Measurements from ENCODE around the gene CST2. TPM values are rescaled to one million over a fixed set of nuclear protein-coding genes. Genes with fewer than 3 reads are reported as not detected.
"Not testable (repeated sequence)": the region's sequence is repeated elsewhere in the genome, so short reads cannot be mapped to it uniquely, and the experiment has no call there.

Gene CST2
- total RNA-seq, 1 experiment from 2014 or later = not detected

- H3K4me3 Mint-ChIP-seq (ENCODE audit: unreplicated experiment) = no peak overlapping the region
- TF ChIP-seq CTCF (IDR thresholded peaks at IDR 0.05; ENCODE audit: unreplicated experiment) = no peak
- no TSS peak for BruUV-seq (replicated peaks)
- CTCF ChIA-PET = interaction anchor here (0.7 kb wide), 1 partner anchor 22 kb away, joined by 3 read pairs; no protein-coding TSS in a partner anchor
- no peak overlapping the region for H3K27ac Mint-ChIP-seq (ENCODE audit: low read depth, unreplicated experiment)
- intact Hi-C loops (cut with micrococcal nuclease) = no loop called here
- H3K36me3 Mint-ChIP-seq (ENCODE audit: insufficient read depth, unreplicated experiment) = no peaks in the 10 kb centered on the region
- H3K9me3 Mint-ChIP-seq (ENCODE audit: unreplicated experiment) = peaks cover 38% of the 10 kb centered on the region
- no peaks in the 10 kb centered on the region for H3K4me1 Mint-ChIP-seq (ENCODE audit: insufficient read depth, unreplicated experiment)
- POLR2A ChIA-PET = no interaction called here
- DNase-seq (ENCODE audit: unreplicated experiment) = no peak
- H3K27me3 Mint-ChIP-seq (ENCODE audit: insufficient read depth, unreplicated experiment) = no peaks in the 10 kb centered on the region
Observed at GRCh38 chr20:23867152-23867776, 40.7 kb upstream of the CST2 start.

- DNase-seq (ENCODE audit: unreplicated experiment); H3K4me3 Mint-ChIP-seq (ENCODE audit: unreplicated experiment); H3K4me1 Mint-ChIP-seq (ENCODE audit: insufficient read depth, unreplicated experiment); H3K27ac Mint-ChIP-seq (ENCODE audit: low read depth, unreplicated experiment); CTCF ChIA-PET; BruUV-seq (replicated peaks); POLR2A ChIA-PET; intact Hi-C loops (cut with micrococcal nuclease); H3K36me3 Mint-ChIP-seq (ENCODE audit: insufficient read depth, unreplicated experiment); H3K27me3 Mint-ChIP-seq (ENCODE audit: insufficient read depth, unreplicated experiment): not testable (repeated sequence)
- peaks cover 16% of the 10 kb centered on the region for H3K9me3 Mint-ChIP-seq (ENCODE audit: unreplicated experiment)
Observed at GRCh38 chr20:23860771-23861170, 34.2 kb upstream of the CST2 start.

GRCh38 chr20:23857962-23858595, 31.6 kb upstream of the CST2 start:
- intact Hi-C loops (cut with micrococcal nuclease) = no loop called here
- Mint-ChIP-seq H3K9me3 (ENCODE audit: unreplicated experiment) (peaks cover 15% of the 10 kb centered on the region), H3K27me3 (ENCODE audit: insufficient read depth, unreplicated experiment) (no peaks in the 10 kb centered on the region), H3K36me3 (ENCODE audit: insufficient read depth, unreplicated experiment) (no peaks in the 10 kb centered on the region), H3K4me3 (ENCODE audit: unreplicated experiment) (no peak overlapping the region), H3K27ac (ENCODE audit: low read depth, unreplicated experiment) (no peak overlapping the region), H3K4me1 (ENCODE audit: insufficient read depth, unreplicated experiment) (no peaks in the 10 kb centered on the region)
- no TSS peak for BruUV-seq (replicated peaks)
- no peak for DNase-seq (ENCODE audit: unreplicated experiment)
- no peak for TF ChIP-seq CTCF (IDR thresholded peaks at IDR 0.05; ENCODE audit: unreplicated experiment)
- ChIA-PET POLR2A (no interaction called here), CTCF (no interaction called here)

- DNase-seq (ENCODE audit: unreplicated experiment) = no peak
- Mint-ChIP-seq H3K27ac (ENCODE audit: low read depth, unreplicated experiment) (no peak overlapping the region), H3K9me3 (ENCODE audit: unreplicated experiment) (peaks cover 22% of the 10 kb centered on the region), H3K4me3 (ENCODE audit: unreplicated experiment) (no peak overlapping the region), H3K4me1 (ENCODE audit: insufficient read depth, unreplicated experiment) (no peaks in the 10 kb centered on the region), H3K36me3 (ENCODE audit: insufficient read depth, unreplicated experiment) (no peaks in the 10 kb centered on the region), H3K27me3 (ENCODE audit: insufficient read depth, unreplicated experiment) (no peaks in the 10 kb centered on the region)
- intact Hi-C loops (cut with micrococcal nuclease) = no loop called here
- ChIA-PET POLR2A (no interaction called here), CTCF (interaction anchor here (0.7 kb wide), 1 partner anchor 1517 kb away, joined by 3 read pairs; no protein-coding TSS in a partner anchor)
- no TSS peak for BruUV-seq (replicated peaks)
- TF ChIP-seq CTCF (IDR thresholded peaks at IDR 0.05; ENCODE audit: unreplicated experiment) = no peak
Observed at GRCh38 chr20:23856736-23857135, 30.2 kb upstream of the CST2 start.
